GM19239 (cell line): Measurements from ENCODE around the gene SIL1.

ENCODE experiments used
- DNase-seq: peaks from one replicate; pipeline ENCODE4 v3.0.0; 2011; ENCODE audit warnings: low spot score; ENCODE audit not compliant: insufficient read length
- FAIRE-seq: peaks from 2 replicates; lab custom pipeline; 2011; peaks lifted over from hg19 to GRCh38; lab: Jason Lieb, UNC

The SIL1 gene

GRCh38 chr5:138967791-138968448 is 230.2 kb downstream of the SIL1 start:
- FAIRE-seq: no peak
- DNase-seq: no peak

DNA sequence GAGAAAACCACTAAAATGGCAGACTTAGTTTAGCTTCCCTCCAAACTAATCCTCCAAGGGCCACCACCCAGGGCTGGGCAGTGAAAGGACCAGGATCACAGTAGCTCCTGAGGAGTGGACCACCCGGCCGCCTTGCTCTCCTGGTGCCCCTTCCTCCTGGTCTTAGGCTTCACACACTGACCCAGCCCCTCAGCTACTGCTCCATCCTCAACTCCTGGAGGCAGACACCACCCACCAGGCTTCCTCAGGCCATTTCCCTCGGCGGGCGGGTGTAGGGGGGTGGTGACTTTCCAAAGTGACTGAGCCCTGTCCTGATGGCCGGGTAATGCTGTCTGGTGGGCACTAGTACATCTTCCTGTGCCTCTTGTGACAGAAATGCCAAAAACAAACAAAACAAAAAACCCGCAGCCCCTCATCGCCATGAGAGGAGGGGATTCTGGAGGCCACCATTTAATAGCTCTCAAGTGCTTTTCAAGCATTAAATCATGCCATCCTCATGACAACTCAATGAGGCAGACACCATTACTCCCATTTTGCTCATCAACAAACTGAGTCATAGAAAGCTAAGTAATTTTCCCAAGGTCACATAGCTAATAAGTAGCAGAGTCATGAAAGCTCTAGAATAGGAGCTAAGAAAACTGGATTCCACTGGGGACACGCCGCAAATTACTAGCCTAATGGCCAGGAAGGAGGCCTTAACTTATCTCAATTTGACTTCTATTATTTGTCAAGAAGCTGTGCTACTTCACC is 231.8 kb downstream of the SIL1 start:
- DNase-seq (no peak), FAIRE-seq (no peak)

DNA sequence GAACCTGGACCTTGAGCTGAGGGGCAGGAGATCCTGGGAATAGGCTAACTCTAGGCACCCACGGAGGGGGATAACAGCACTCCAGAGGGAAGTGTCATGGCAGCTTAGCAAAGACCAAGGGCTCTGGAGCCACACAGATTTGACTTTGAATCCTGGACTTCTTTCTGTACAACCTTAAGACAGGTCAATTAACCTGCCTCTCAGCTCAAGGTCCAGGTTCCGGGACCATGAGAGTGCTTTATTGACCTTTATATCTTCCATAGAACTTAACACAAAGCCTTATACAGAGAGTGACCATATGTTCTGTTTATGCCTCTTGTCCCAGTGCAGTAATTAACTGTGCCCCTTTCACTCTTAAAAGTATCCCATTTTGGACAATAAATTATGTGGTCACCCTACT is 232.5 kb downstream of the SIL1 start:
- no peak for DNase-seq
- no peak for FAIRE-seq

DNA sequence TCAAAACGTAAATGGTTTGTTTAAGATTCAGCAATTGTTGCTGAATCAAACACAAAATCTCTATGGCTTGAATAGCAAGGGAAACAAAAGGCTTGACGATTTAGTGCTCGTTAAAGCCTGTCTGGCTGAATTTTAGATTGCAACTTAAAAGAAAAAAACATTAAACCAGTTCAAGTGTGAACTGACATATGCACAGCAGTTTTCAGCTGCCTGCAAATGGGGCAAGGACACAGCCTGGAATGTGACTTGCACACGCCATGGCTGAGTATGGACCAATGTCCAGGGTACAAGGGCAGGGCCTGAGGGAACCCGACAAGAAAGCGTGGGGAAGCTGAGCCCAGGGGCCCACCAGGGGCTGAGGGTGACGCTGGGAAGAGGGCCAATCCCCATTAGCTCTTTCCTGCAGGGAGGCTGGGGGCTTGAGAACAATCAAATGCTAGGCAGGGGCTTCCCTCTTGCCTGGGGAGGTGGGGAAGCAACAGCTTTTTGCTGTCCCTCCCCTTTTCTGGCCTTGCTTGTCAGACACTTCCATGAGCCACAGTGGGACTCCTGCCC is 233.4 kb downstream of the SIL1 start:
- no peak for FAIRE-seq
- no peak for DNase-seq

- FAIRE-seq (no peak), DNase-seq (no peak)
Measured at GRCh38 chr5:138963763-138964371, 234.3 kb downstream of the SIL1 start.

GRCh38 chr5:138962614-138963370 is 235.4 kb downstream of the SIL1 start:
- DNase-seq: no peak
- FAIRE-seq: no peak

GRCh38 chr5:138961729-138962128 is 236.4 kb downstream of the SIL1 start:
- DNase-seq (no peak), FAIRE-seq (no peak)

DNA sequence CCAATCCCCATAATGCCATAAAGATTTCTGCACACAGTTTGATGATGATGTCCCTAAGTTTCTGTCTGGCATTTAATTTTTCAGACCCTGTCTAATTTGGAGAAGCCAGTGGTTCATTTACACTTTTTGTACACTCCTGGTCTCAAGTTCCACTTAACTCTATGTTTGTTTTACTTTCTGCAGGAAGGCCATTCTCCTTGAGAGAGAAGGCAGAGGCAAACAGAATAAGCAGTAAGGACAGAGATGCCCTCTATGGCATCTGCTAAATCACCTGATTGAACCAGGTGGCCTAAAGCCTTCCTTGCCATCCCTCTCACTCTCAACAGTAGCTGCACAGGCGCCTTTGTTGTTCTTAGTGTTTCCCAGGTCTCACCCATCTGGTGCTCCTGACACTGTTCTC is 236.9 kb downstream of the SIL1 start:
- DNase-seq (no peak), FAIRE-seq (peak; percentile 44)

DNA sequence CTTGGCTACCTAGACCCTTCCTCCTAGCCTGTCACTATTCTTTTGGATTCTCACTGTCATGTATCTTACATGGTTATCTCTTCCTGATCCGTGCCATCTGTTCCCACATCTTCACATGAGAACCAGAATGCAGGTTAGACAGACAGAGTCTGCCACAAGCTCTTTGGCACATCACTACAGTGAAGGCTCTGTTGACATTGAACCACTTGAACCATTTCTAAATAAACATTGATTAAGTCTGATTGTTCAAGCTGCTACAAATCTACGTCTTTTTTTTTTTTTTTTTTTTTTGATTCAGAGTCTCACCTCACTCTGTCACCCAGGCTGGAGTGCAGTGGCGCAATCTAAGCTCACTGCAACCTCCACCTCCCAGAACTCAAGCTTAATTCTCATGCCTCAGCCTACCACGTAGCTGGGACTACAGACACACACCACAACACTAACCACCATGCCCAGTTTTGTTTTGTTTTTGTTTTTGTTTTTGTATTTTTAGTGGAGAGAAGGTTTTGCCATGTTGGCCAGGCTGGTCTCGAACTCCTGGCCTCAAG is 237.9 kb downstream of the SIL1 start:
- no peak for DNase-seq

DNA sequence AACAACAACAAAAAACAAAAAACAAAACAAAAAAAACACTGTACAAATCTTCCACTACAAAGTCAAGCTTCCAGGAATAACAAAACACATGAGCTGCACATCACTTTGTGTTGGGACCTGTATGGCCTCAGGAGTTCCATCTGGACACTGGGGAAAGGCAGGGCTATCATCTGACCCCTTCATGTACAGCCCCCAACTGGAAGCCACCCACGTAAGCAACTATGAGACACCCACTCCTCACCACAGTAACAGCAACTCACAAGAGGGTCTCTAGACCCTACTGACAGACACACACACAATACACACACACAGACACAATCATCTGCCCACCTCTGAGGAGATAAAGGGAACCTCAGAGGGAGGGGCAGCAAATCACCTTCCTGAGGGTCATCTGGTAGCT is 241.4 kb downstream of the SIL1 start:
- DNase-seq: no peak
- FAIRE-seq: no peak

More for the DNA sequence above, 237.9 kb downstream of the SIL1 start:
- FAIRE-seq: no peak

DNA sequence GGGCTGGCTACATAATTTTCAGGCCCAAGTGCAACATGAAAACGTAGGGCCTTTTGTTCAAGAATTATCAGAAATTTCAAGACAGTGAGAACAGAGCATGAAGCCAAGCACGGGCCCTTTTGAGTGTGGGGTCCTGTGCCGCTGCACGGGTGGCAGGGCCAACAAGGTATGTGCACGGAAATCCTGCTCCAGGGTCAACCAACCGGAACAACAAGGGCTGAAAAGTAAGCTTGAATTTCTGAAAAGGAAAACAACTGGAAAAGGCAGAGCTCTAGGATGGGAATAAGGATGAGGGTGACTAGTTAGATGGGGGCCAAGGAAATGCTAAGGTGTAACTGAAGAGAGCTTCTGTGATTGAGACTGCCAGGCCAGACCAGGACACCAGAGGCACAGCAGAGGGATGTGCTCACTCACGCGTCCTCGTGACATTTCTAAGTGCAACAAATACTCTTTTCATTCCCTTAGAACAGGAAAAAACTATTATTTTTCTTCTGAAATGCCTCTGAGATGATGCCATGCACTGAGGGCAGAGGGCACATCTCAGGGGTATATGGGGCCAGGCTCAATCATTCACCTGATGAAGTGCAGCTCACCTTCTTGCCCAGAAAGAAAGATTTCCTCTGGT is 242.4 kb downstream of the SIL1 start:
- no peak for FAIRE-seq
- no peak for DNase-seq

GRCh38 chr5:138955013-138955660 is 243.0 kb downstream of the SIL1 start:
- FAIRE-seq (no peak), DNase-seq (no peak)

DNA sequence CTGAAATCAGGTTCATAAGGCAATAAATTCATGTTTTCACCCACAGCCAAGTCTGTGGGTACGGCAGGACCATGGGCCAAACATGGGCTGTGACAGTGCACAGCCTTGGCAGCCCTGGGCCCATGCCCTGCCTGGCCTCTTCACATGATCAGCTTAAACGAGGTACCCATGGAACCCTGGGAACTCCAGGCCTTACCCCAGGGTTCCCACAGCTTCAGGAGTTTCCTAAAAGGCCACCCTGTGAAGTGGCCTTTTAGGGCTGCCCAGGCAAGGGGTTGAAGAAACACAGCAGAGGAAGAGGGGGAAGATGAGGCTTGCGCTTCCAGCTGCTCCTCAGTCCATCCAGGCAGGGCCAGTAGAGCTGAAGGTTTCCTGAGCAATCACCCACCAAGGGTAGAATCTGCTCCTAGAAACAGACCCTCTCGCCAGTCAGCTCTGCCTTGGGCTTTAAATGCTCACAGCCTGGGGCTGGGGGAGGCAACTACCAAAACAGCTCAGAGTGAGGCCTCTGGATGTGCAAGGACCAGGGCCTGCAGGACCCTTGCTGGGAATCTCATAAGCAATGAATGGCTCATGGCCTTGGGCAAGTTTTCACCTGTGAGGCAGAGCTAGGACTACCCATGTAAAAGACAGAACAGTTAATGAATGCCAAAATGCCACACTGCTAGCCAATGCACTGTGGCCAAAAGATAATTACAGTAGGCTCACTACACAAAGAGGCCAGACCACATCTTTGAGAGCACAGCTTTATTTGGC is 243.7 kb downstream of the SIL1 start:
- FAIRE-seq (no peak), DNase-seq (no peak)

DNA sequence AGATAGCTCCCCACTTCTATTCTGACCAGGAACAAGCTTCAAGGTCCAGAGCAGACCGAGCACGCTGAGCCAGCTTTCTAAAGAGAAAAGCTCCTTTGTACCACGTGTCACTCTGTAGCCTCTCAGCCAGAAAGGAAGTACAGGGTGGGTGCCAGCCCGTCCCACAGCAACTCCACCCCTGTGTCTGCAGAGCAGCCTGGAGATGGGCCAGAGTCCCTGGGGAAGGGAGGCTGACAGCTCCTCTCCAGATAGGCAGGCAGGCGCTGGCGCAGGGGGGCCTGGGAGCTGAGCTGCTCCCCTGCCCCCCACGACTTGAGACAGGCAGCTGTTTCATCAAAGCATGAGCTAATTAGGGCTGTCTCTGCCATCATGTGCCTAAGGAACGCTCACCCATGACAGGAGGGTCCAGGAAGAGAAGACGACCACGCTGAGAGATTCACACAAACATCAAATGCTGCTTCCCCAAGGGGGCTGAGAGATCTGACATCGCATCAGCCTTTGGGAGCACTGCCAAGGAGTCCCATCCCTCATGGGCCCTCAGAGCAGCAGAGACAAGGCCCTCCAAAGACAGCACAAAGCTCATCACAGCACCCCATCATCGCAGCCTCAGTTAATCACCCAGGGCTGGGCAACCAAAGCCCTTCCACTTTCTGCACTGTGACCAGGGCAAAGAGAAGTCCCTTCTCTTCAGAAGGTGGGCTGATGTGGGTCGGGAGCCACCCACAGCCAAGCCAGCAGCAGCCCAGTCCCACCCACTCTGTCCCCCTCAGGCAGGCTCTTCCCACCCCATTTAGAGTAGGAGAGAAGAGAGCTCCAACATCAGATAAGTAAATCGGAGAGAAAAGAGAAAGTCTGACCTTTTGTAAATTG is 244.5 kb downstream of the SIL1 start:
- FAIRE-seq: peak; percentile 26
- peak; percentile 56 for DNase-seq

DNA sequence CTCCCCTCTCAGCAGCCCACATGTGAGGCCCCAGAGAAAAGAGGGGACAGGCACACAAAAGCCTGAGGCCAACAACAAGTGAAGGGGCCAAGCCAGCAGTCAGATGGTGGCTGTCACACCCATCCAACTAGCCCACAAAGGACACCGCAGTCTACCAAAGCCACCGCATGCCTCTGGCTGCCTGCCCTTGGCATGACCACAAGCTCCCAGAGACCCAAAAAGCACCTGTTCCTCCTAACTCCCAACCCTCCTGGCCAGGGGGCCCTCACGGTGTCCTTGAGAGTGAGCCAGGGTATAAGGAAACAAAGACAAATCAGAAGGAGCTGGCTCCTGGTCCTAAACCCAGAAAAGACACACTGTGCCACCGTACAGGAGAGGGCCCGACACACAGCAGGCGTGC is 245.2 kb downstream of the SIL1 start:
- no peak for FAIRE-seq
- DNase-seq: no peak

DNA sequence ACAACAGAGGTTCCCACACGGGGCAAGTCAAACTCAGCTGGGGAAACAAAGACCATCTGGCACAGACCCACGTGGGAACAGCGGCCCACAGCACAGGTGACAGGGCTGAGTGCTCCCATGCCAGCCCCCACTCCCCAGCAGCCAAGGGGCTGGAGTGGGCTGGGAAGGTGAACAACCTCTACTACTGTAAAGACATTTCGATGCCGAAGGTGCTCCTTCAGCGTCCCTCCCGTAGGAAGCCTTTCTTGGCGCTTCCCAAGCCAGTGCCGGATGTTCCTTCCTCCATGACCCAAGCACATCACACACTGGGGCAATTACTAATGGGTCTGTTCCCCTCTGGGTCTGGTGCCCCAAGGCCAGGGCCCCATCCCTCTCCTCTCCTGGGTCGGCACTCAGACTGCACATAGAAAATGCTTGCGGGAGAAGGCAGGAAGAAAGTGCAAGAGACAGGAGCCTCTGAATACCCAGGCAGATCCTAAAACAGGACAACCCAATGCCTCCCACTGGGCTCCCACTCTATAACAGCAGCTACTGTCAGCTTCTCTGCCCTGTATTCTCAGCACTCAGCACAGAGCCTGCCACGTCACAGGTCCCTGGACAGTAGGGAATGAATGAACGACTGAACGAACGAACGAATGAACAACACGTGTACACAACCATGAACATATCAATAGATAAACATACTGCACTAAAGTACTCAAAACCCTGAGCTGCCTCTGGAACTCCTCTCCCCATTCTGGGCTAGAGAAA is 246.0 kb downstream of the SIL1 start:
- FAIRE-seq (no peak), DNase-seq (no peak)
